ENCODE measurements around the gene FKBP8.

DNA sequence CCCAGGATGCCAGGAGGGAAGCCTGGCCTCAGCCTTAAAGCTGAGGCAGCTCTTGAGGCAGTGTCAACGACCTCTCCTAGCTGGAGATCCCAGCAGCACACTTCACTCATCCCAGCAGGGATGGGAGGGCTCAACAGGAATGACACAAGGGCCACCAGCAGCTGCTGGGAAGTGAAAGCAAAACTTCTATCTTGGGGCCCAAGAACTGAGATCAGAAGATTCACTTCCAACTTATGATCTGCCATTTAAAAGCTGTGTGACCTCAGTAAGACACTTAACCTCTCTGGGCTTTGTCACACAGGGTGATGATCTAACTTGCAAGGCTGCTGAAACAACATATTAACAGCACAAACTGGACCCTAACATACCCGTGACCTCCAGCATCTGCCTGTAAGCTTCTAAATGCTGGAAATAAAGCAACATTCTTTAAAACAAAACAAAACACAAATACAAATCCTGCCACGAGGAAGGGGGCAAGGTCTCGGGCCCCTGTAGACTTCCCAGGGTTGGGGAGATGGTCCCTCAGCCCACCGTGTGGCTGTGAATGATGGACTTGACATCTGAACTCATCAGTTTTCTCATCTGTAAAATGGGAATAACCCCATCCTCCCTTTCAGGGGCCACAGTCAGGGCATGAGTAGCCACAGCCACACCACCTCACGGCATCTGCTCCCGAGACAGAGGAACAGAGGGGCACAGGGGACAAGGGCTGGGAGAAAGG lies 44.2 kb downstream of the FKBP8 start:
- TF ChIP-seq, protein P1, sequence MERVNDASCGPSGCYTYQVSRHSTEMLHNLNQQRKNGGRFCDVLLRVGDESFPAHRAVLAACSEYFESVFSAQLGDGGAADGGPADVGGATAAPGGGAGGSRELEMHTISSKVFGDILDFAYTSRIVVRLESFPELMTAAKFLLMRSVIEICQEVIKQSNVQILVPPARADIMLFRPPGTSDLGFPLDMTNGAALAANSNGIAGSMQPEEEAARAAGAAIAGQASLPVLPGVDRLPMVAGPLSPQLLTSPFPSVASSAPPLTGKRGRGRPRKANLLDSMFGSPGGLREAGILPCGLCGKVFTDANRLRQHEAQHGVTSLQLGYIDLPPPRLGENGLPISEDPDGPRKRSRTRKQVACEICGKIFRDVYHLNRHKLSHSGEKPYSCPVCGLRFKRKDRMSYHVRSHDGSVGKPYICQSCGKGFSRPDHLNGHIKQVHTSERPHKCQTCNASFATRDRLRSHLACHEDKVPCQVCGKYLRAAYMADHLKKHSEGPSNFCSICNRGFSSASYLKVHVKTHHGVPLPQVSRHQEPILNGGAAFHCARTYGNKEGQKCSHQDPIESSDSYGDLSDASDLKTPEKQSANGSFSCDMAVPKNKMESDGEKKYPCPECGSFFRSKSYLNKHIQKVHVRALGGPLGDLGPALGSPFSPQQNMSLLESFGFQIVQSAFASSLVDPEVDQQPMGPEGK (CRISPR knock-in tag; IDR thresholded peaks at IDR 0.05; ENCODE audit: borderline replicate concordance) = no peak
- TF ChIP-seq ZNF70 (CRISPR knock-in tag; IDR thresholded peaks at IDR 0.05) (no peak), GLIS3 (CRISPR knock-in tag; IDR thresholded peaks at IDR 0.05) (no peak), ZC3H10 (CRISPR knock-in tag; IDR thresholded peaks at IDR 0.05) (no peak), ZFP30 (CRISPR knock-in tag; IDR thresholded peaks at IDR 0.05) (no peak), SNAI2 (CRISPR knock-in tag; IDR thresholded peaks at IDR 0.05) (no peak), ZNF565 (CRISPR knock-in tag; conservative IDR thresholded peaks at IDR 0.05; ENCODE audit: low read depth) (no peak)
